ENCODE measurements around the gene HDAC4.
"Not testable (repeated sequence)": the region's sequence is repeated elsewhere in the genome, so short reads cannot be mapped to it uniquely, and the experiment has no call there.

HDAC4 gene

GRCh38 chr2:239400596-239401066 is at the start of gene HDAC4:
HDAC4 (minus strand) TSS chr2:239401020; CDS start chr2:239352699, 48,321 bp downstream.
- Histone ChIP-seq H3K4me3 (ENCODE audit: low read depth, low read length) (peak within 1 kb of the TSS; percentile 92), H3K36me3 (ENCODE audit: control insufficient read depth, insufficient read depth, low read length) (no peaks in the 10 kb centered on the region), H3K9me3 (ENCODE audit: control insufficient read depth, insufficient read depth, low read length) (no peaks in the 10 kb centered on the region), H3K27me3 (ENCODE audit: control insufficient read depth, insufficient read depth, low read length) (no peaks in the 10 kb centered on the region), H3K4me1 (ENCODE audit: control insufficient read depth, insufficient read depth, low read length) (peaks cover 8% of the 10 kb centered on the region), H3K9ac (ENCODE audit: low read depth, low read length) (peak within 1 kb of the TSS; percentile 100)

- not testable (repeated sequence) for H3K9me3 ChIP-seq (ENCODE audit: control insufficient read depth, insufficient read depth, low read length); H3K9ac ChIP-seq (ENCODE audit: low read depth, low read length); H3K27me3 ChIP-seq (ENCODE audit: control insufficient read depth, insufficient read depth, low read length); H3K36me3 ChIP-seq (ENCODE audit: control insufficient read depth, insufficient read depth, low read length); H3K4me3 ChIP-seq (ENCODE audit: low read depth, low read length); H3K4me1 ChIP-seq (ENCODE audit: control insufficient read depth, insufficient read depth, low read length)
Measured at GRCh38 chr2:239449468-239449867, 48.6 kb upstream of the HDAC4 start.

- Histone ChIP-seq H3K36me3 (ENCODE audit: control insufficient read depth, insufficient read depth, low read length) (no peaks in the 10 kb centered on the region), H3K27me3 (ENCODE audit: control insufficient read depth, insufficient read depth, low read length) (no peaks in the 10 kb centered on the region), H3K9ac (ENCODE audit: low read depth, low read length) (no peak overlapping the region), H3K4me3 (ENCODE audit: low read depth, low read length) (no peak overlapping the region), H3K9me3 (ENCODE audit: control insufficient read depth, insufficient read depth, low read length) (no peaks in the 10 kb centered on the region), H3K4me1 (ENCODE audit: control insufficient read depth, insufficient read depth, low read length) (no peaks in the 10 kb centered on the region)
Measured at GRCh38 chr2:239445771-239446524, 45.1 kb upstream of the HDAC4 start.

GRCh38 chr2:239444626-239445577 is 44.1 kb upstream of the HDAC4 start:
- Histone ChIP-seq H3K9ac (ENCODE audit: low read depth, low read length) (no peak overlapping the region), H3K9me3 (ENCODE audit: control insufficient read depth, insufficient read depth, low read length) (no peaks in the 10 kb centered on the region), H3K4me1 (ENCODE audit: control insufficient read depth, insufficient read depth, low read length) (no peaks in the 10 kb centered on the region), H3K4me3 (ENCODE audit: low read depth, low read length) (no peak overlapping the region), H3K27me3 (ENCODE audit: control insufficient read depth, insufficient read depth, low read length) (no peaks in the 10 kb centered on the region), H3K36me3 (ENCODE audit: control insufficient read depth, insufficient read depth, low read length) (no peaks in the 10 kb centered on the region)

GRCh38 chr2:239443666-239444567 is 43.1 kb upstream of the HDAC4 start:
- H3K36me3 ChIP-seq (ENCODE audit: control insufficient read depth, insufficient read depth, low read length), result no peaks in the 10 kb centered on the region
- no peaks in the 10 kb centered on the region for H3K4me1 ChIP-seq (ENCODE audit: control insufficient read depth, insufficient read depth, low read length)
- H3K9me3 ChIP-seq (ENCODE audit: control insufficient read depth, insufficient read depth, low read length), result no peaks in the 10 kb centered on the region
- H3K27me3 ChIP-seq (ENCODE audit: control insufficient read depth, insufficient read depth, low read length), result no peaks in the 10 kb centered on the region
- H3K4me3 ChIP-seq (ENCODE audit: low read depth, low read length), result no peak overlapping the region
- no peak overlapping the region for H3K9ac ChIP-seq (ENCODE audit: low read depth, low read length)

- Histone ChIP-seq H3K9ac (ENCODE audit: low read depth, low read length) (no peak overlapping the region), H3K4me3 (ENCODE audit: low read depth, low read length) (no peak overlapping the region), H3K9me3 (ENCODE audit: control insufficient read depth, insufficient read depth, low read length) (no peaks in the 10 kb centered on the region), H3K36me3 (ENCODE audit: control insufficient read depth, insufficient read depth, low read length) (no peaks in the 10 kb centered on the region), H3K27me3 (ENCODE audit: control insufficient read depth, insufficient read depth, low read length) (no peaks in the 10 kb centered on the region), H3K4me1 (ENCODE audit: control insufficient read depth, insufficient read depth, low read length) (no peaks in the 10 kb centered on the region)
Measured at GRCh38 chr2:239443102-239443620, 42.3 kb upstream of the HDAC4 start.

GRCh38 chr2:239442192-239442591 is 41.4 kb upstream of the HDAC4 start:
- Histone ChIP-seq H3K36me3 (ENCODE audit: control insufficient read depth, insufficient read depth, low read length) (no peaks in the 10 kb centered on the region), H3K9ac (ENCODE audit: low read depth, low read length) (no peak overlapping the region), H3K4me3 (ENCODE audit: low read depth, low read length) (no peak overlapping the region), H3K27me3 (ENCODE audit: control insufficient read depth, insufficient read depth, low read length) (no peaks in the 10 kb centered on the region), H3K4me1 (ENCODE audit: control insufficient read depth, insufficient read depth, low read length) (no peaks in the 10 kb centered on the region), H3K9me3 (ENCODE audit: control insufficient read depth, insufficient read depth, low read length) (no peaks in the 10 kb centered on the region)

GRCh38 chr2:239441261-239442078 is 40.6 kb upstream of the HDAC4 start:
- Histone ChIP-seq H3K4me1 (ENCODE audit: control insufficient read depth, insufficient read depth, low read length) (no peaks in the 10 kb centered on the region), H3K4me3 (ENCODE audit: low read depth, low read length) (no peak overlapping the region), H3K9ac (ENCODE audit: low read depth, low read length) (no peak overlapping the region), H3K27me3 (ENCODE audit: control insufficient read depth, insufficient read depth, low read length) (no peaks in the 10 kb centered on the region), H3K36me3 (ENCODE audit: control insufficient read depth, insufficient read depth, low read length) (no peaks in the 10 kb centered on the region), H3K9me3 (ENCODE audit: control insufficient read depth, insufficient read depth, low read length) (no peaks in the 10 kb centered on the region)

GRCh38 chr2:239440511-239440959 is 39.7 kb upstream of the HDAC4 start:
- Histone ChIP-seq H3K9ac (ENCODE audit: low read depth, low read length) (peak overlapping the region; percentile 37), H3K4me1 (ENCODE audit: control insufficient read depth, insufficient read depth, low read length) (no peaks in the 10 kb centered on the region), H3K9me3 (ENCODE audit: control insufficient read depth, insufficient read depth, low read length) (no peaks in the 10 kb centered on the region), H3K36me3 (ENCODE audit: control insufficient read depth, insufficient read depth, low read length) (no peaks in the 10 kb centered on the region), H3K4me3 (ENCODE audit: low read depth, low read length) (no peak overlapping the region), H3K27me3 (ENCODE audit: control insufficient read depth, insufficient read depth, low read length) (no peaks in the 10 kb centered on the region)

GRCh38 chr2:239439754-239440315 is 39.0 kb upstream of the HDAC4 start:
- H3K36me3 ChIP-seq (ENCODE audit: control insufficient read depth, insufficient read depth, low read length), result no peaks in the 10 kb centered on the region
- H3K4me3 ChIP-seq (ENCODE audit: low read depth, low read length), result no peak overlapping the region
- H3K9ac ChIP-seq (ENCODE audit: low read depth, low read length), result no peak overlapping the region
- H3K27me3 ChIP-seq (ENCODE audit: control insufficient read depth, insufficient read depth, low read length), result no peaks in the 10 kb centered on the region
- no peaks in the 10 kb centered on the region for H3K9me3 ChIP-seq (ENCODE audit: control insufficient read depth, insufficient read depth, low read length)
- H3K4me1 ChIP-seq (ENCODE audit: control insufficient read depth, insufficient read depth, low read length), result no peaks in the 10 kb centered on the region

Measured in iPS-15b (cell line).